Choroid plexus epithelial cell (primary cell): ENCODE results near the gene ACTA2.

Experiments
- DNase-seq: peaks from one replicate; pipeline ENCODE4 v3.0.0-alpha.2; 2010; ENCODE audit warnings: low read depth
- H3K4me3 ChIP-seq: 2 replicates; pipeline ENCODE4 v1.5.1; 2011; ENCODE audit warnings: low read depth, mild to moderate bottlenecking, control low read depth, low read length, moderate library complexity
- TF ChIP-seq, protein P1 (sequence below): conservative IDR thresholded peaks from 2 replicates; pipeline ENCODE4 v1.5.1; 2011; ENCODE audit warnings: low read depth, mild to moderate bottlenecking, control low read depth, inconsistent platforms, low read length, moderate library complexity

The ACTA2 gene

DNA sequence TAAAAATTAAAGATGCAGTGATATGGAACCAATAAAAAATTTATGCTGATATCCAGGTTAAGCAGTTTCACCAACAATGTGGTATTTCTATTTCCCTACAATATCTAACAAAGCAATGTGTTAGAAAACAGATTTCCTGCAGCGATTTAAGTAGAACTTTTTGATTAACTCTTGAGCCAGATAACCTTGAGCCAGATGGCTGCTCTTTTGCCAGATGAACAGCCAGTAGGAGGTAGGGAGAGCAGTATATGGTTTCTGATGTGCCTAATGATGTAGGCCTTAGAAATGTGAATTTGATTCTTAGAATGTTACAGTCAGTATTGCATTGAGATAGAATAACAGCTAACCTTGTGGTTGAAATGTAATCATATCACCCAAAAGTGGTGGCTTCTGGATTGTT is 41.5 kb downstream of the ACTA2 start:
- TF ChIP-seq, protein P1, sequence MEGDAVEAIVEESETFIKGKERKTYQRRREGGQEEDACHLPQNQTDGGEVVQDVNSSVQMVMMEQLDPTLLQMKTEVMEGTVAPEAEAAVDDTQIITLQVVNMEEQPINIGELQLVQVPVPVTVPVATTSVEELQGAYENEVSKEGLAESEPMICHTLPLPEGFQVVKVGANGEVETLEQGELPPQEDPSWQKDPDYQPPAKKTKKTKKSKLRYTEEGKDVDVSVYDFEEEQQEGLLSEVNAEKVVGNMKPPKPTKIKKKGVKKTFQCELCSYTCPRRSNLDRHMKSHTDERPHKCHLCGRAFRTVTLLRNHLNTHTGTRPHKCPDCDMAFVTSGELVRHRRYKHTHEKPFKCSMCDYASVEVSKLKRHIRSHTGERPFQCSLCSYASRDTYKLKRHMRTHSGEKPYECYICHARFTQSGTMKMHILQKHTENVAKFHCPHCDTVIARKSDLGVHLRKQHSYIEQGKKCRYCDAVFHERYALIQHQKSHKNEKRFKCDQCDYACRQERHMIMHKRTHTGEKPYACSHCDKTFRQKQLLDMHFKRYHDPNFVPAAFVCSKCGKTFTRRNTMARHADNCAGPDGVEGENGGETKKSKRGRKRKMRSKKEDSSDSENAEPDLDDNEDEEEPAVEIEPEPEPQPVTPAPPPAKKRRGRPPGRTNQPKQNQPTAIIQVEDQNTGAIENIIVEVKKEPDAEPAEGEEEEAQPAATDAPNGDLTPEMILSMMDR: no peak
- no peak for DNase-seq
- no peak overlapping the region for H3K4me3 ChIP-seq

DNA sequence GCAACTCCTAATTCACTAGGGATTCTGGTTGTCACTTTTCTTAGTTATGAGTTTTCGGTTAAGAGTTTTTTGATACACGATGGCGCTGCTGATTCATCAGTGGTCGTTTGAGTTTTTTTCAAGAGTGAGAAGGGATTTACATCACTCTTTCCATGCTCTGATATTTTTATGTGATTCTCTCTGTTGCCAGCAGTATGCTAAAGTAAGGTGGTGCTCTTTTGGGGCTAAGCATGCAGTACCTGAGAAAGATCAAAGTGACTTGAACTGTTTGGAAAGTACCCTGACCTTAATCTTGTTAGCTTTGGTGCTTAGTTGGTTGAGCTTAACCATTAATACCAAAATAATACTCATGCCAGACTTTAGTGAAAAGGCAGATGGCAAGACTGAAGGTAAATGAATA is 44.4 kb downstream of the ACTA2 start:
- TF ChIP-seq, protein P1: no peak
- no peak overlapping the region for H3K4me3 ChIP-seq
- DNase-seq: no peak

GRCh38 chr10:88906921-88907320 is 45.7 kb downstream of the ACTA2 start:
- no peak for DNase-seq
- H3K4me3 ChIP-seq: no peak overlapping the region
- TF ChIP-seq, protein P1: no peak

DNA sequence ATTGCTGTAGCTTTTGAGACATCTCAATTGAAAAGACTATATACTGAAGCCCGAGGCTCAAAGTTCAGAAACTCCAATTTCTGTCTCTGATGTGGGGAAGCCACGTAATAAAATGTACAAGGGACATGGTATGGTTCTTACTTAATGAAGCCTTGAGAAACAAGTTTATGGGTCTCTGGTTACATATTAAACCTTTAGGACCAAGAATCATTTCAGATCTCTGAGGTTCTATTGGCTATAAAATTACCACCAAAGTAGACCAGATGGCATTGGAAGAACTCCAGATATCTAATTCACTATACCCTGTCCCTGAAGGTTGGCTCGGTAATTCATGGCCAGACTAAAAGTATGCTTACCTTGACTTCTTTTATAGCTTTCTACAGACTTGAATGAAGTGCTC is 48.9 kb downstream of the ACTA2 start:
- TF ChIP-seq, protein P1: no peak
- H3K4me3 ChIP-seq: no peak overlapping the region
- no peak for DNase-seq

DNA sequence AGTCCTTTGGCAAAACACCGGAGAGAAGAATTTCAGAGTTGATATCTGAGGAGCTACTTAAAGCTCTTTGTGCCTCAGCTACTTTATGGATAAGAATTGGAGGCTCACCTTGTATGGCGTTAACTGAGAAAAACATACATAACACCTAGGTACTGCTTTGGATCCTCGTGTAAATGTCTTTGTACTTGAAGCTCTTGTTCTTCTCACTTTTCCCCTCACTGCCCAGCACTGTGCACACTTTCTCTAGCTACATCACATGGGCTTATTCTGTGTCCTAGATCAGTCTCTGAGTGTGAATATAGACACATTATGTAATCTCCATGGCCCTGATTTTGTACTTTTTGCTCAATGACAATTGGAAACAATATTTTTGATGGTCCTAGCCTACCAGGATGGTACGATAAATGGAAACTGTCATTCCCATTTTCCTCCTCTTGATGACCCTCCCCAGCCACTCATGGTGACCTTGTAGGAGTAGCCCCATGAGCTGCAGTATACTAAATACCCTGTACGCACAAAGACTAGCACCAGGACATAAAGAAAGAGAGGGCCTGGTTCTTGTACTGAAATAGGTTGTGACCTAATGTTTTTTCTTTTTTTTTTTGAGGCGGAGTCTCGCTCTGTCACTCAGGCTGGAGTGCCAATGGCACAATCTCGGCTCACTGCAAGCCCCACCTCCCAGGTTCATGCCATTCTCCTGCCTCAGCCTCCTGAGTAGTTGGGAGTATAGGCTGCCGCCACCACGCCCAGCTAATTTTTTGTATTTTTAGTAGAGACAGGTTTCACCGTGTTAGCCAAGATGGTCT is 50.4 kb downstream of the ACTA2 start:
- H3K4me3 ChIP-seq: no peak overlapping the region
- TF ChIP-seq, protein P1: no peak

DNA sequence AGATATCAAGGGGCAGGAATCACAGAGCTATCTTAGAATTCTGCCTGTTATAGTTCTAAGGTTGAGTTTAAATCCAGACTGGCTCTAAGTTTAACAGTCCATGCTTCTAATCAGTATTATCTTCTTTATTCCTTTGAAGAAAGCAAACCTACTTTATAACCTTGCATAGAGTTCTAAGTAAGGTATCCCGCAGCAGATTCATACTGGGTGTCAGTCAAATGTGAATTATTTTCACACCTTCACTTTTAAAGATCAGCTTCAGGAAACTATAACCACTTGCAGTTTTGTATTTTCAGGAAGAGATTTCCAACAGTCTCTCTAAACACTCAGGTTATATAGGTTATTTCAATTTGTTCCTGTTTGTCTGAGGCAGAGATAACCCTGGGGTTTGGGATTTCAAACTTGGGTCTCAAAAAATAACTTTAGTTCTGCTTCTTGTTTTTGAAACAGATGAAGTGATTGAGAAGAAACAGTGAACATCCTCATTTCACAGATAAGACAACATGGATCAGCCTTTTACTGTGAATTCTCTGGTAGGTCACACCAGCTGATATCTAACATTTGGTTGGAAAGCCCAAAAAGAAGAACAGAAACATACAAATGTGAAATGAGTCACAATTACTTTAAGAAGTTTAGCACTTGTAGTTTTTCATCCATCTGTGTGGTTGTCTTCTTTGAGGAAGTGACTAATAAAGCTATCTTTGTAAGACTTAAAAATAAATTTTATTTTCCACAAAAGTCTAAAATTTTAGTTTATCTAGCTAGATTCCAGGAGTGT is 51.2 kb downstream of the ACTA2 start:
- TF ChIP-seq, protein P1: no peak
- H3K4me3 ChIP-seq: no peak overlapping the region
- DNase-seq: no peak

More for the DNA sequence above, 50.4 kb downstream of the ACTA2 start:
- DNase-seq: no peak
